ENCODE results near the gene FRMD7.
"Not testable (repeated sequence)": the region's sequence is repeated elsewhere in the genome, so short reads cannot be mapped to it uniquely, and the experiment has no call there.

FRMD7 gene

DNA sequence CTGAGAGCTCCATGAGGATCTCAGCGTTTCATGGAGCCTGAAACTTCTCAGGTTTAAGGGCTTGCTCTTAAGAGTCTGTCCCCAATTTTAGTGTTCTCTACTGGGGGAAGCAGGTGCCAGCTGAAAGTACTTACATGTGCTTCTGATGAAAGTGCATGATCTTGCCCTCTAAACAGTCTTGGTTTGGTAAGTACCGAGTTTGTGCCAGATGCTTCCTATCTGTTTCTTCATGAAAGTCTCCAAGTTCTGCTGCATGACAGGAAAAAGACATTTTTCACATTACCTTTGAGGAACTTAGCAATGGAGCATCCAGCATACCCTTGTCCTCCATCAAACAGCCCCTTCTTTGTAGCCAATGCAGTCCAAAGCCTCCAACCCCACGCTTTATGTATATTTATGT, 42.0 kb downstream of the FRMD7 start:
- Mint-ChIP-seq H3K4me1 (ENCODE audit: low read depth) (peaks cover 7% of the 10 kb centered on the region), H3K36me3 (ENCODE audit: low read depth) (no peaks in the 10 kb centered on the region), H3K27me3 (no peaks in the 10 kb centered on the region), H3K4me3 (no peak overlapping the region), H3K9me3 (no peaks in the 10 kb centered on the region), H3K27ac (no peak overlapping the region)
- intact Hi-C loops (cut with micrococcal nuclease): no loop called here

DNA sequence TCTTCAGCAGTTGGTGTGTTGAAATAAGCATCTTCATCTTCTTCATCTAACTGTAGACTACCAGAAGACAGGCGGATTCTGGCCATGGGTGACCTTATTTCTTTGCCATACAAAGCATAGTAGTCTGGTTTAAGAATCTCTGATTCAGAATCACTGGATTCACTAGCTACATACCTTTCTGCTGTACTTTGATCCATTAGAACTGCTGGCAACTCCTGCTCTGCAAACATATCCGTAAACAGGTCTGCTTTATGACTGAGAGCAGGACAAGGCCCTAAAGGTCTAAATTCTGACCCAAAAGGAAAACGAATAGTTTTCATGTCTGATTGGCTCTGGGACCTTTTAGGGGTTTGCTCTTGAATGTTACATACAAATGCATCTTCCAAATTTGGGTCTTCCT, 49.9 kb downstream of the FRMD7 start:
- intact Hi-C loops (cut with micrococcal nuclease): no loop called here
- Mint-ChIP-seq H3K4me1 (ENCODE audit: low read depth) (peaks cover 4% of the 10 kb centered on the region), H3K36me3 (ENCODE audit: low read depth) (peaks cover 5% of the 10 kb centered on the region), H3K9me3 (no peaks in the 10 kb centered on the region), H3K27ac (no peak overlapping the region), H3K4me3 (no peak overlapping the region), H3K27me3 (no peaks in the 10 kb centered on the region)

DNA sequence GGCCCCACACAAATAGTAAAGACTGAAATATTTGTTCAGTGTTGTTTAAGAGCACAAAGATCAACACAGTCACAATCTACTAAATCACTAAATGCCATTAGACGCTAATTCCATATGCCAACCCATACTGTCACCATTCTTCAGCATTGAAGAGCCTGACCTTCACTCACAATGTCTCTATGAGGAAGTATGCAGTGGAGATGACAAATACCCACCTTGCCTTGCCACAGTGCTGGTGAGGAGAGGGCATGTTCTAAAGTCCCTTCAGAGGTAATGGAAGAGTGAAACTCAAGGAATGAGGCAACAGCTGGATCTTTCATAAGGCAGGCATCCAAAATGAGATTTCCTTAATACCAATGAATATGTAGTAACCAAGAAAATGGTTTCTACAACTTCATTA, 50.4 kb downstream of the FRMD7 start:
- Mint-ChIP-seq H3K9me3 (no peaks in the 10 kb centered on the region), H3K4me3 (no peak overlapping the region), H3K36me3 (ENCODE audit: low read depth) (peaks cover 6% of the 10 kb centered on the region), H3K27me3 (no peaks in the 10 kb centered on the region), H3K27ac (no peak overlapping the region), H3K4me1 (ENCODE audit: low read depth) (peaks cover 4% of the 10 kb centered on the region)
- intact Hi-C loops (cut with micrococcal nuclease): no loop called here

DNA sequence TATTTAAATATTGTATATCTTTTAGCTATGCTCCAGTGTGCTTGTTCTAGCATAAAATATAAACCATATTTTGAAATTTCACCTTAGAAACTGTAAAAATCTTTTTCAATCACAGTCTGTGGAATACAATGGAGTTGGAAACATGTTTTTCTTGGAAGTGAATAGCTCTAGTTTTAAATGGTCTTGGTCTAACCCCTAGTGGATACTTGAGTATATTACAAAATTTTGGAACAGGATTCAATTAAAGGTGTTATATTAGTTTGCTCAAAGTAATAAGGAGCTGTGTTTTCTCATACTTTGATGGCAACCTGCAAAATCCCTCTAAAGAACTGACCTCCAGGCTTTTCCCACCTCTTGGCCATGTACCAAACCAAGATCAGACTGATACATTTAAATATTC, 56.6 kb downstream of the FRMD7 start:
- Mint-ChIP-seq H3K27ac (no peak overlapping the region), H3K36me3 (ENCODE audit: low read depth) (peaks cover 25% of the 10 kb centered on the region), H3K4me1 (ENCODE audit: low read depth) (no peaks in the 10 kb centered on the region), H3K4me3 (no peak overlapping the region), H3K9me3 (no peaks in the 10 kb centered on the region), H3K27me3 (no peaks in the 10 kb centered on the region)
- intact Hi-C loops (cut with micrococcal nuclease): loop anchor here (5.0 kb wide), 1 partner anchor 229 kb away; no protein-coding TSS in a partner anchor

DNA sequence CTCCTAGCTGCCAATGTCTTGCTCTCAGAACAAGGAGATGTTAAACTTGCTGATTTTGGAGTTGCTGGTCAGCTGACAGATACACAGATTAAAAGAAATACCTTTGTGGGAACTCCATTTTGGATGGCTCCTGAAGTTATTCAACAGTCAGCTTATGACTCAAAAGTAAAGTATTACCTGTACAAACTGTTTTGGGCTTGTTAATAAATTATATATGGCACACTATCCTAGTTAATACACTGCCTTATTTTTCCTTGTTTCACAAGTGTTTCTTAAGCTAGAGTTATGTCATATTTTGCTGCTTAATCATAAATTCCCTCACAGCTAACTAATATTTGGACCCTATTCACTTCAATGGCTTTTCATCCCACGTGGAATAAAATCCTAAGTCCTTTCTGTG, 59.4 kb downstream of the FRMD7 start:
- intact Hi-C loops (cut with micrococcal nuclease): no loop called here
- no peak overlapping the region for H3K27ac Mint-ChIP-seq
- no peaks in the 10 kb centered on the region for H3K9me3 Mint-ChIP-seq
- no peaks in the 10 kb centered on the region for H3K27me3 Mint-ChIP-seq
- peaks cover 20% of the 10 kb centered on the region for H3K36me3 Mint-ChIP-seq (ENCODE audit: low read depth)
- no peak overlapping the region for H3K4me3 Mint-ChIP-seq
- no peaks in the 10 kb centered on the region for H3K4me1 Mint-ChIP-seq (ENCODE audit: low read depth)

DNA sequence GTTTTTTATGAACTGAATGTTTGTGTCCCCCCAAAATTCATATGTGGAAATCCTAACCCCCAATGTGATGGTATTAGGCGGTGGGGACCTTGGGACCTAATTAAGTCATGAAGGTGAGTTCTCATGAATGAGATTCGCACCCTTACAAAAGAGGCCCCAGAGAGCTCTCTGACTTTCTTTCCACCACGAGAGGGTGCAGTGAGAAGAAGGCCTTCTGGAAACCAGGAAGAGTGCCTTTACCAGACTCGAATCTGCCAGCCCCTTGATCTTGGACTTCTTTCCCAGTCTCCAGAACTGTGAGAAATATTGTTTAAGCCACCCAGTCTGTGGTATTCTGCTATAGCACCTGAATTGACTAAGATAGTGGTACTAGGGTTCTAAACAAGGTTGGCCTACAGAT, 64.0 kb downstream of the FRMD7 start:
- Mint-ChIP-seq H3K36me3 (ENCODE audit: low read depth) (peaks cover 17% of the 10 kb centered on the region), H3K4me1 (ENCODE audit: low read depth) (no peaks in the 10 kb centered on the region), H3K4me3 (no peak overlapping the region), H3K9me3 (no peaks in the 10 kb centered on the region), H3K27ac (no peak overlapping the region), H3K27me3 (no peaks in the 10 kb centered on the region)
- intact Hi-C loops (cut with micrococcal nuclease): no loop called here

DNA sequence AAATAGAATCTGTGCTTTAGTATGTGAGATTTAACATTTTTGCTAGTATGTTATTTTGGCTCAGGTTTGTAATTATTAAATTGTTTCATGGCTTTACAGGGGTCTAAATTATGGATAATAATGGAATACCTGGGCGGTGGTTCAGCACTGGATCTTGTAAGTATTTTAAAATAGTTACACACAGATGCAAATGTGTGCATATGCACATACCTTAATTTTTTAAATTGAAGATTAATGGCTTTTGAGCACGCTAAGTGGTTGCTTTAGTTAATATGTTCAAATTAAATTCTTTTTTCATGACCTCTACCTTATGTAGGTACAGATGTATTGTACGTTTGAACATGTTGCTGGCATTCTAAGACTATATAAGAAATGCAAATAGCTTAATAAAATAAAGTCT, 64.5 kb downstream of the FRMD7 start:
- no peaks in the 10 kb centered on the region for H3K4me1 Mint-ChIP-seq (ENCODE audit: low read depth)
- H3K27me3 Mint-ChIP-seq: no peaks in the 10 kb centered on the region
- no peak overlapping the region for H3K4me3 Mint-ChIP-seq
- intact Hi-C loops (cut with micrococcal nuclease): no loop called here
- no peaks in the 10 kb centered on the region for H3K9me3 Mint-ChIP-seq
- peaks cover 12% of the 10 kb centered on the region for H3K36me3 Mint-ChIP-seq (ENCODE audit: low read depth)
- H3K27ac Mint-ChIP-seq: no peak overlapping the region

DNA sequence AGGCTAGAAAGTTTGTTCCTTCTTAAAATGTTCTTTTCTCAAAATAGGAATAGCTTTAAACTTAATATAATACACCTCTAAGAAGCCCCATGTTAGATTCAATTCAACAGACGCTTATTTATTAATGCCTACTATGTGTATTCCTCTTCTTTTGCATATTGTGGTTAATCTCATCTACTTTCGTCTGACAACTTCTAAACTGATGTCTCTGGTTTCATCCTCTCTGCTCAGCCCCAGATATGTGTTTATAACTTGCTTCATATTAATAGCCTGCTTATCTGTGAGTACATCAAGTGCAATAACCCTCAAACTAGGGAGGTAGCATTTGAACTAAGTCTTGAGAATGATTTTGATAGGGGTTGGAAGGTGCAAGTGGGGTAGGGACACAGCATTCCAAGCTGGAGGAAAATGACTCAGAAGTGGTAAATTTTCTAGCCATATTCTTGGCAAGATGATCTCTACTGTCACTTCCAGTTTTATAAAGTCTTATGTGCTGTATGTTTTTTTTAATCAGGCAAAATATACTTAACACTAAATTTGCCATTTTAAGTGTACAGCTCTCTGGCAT, 67.8 kb downstream of the FRMD7 start:
- Mint-ChIP-seq H3K27ac (no peak overlapping the region), H3K27me3 (no peaks in the 10 kb centered on the region), H3K36me3 (ENCODE audit: low read depth) (peaks cover 13% of the 10 kb centered on the region), H3K4me1 (ENCODE audit: low read depth) (no peaks in the 10 kb centered on the region), H3K4me3 (no peak overlapping the region), H3K9me3 (no peaks in the 10 kb centered on the region)
- intact Hi-C loops (cut with micrococcal nuclease): no loop called here

DNA sequence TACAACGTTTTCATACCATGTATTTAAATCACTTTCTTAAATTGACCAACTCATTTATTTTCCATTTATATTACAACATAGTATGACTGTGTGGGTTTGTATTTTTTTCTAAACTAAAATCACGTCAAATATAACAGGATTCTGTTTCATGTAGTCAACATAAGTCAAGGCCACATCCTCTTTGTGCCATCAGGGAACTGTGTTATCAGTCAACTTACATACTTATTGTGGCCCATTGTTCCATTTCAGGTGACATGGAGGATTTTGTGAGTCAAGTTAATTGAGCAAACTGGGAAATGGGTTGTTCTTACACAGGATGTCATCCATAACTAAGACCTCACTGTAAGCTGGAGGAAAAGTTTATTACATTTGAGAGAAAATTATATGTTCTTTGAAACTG, 68.8 kb downstream of the FRMD7 start:
- H3K36me3 Mint-ChIP-seq (ENCODE audit: low read depth): peaks cover 13% of the 10 kb centered on the region
- H3K4me3 Mint-ChIP-seq: no peak overlapping the region
- intact Hi-C loops (cut with micrococcal nuclease): no loop called here
- no peaks in the 10 kb centered on the region for H3K9me3 Mint-ChIP-seq
- no peaks in the 10 kb centered on the region for H3K4me1 Mint-ChIP-seq (ENCODE audit: low read depth)
- no peak overlapping the region for H3K27ac Mint-ChIP-seq
- no peaks in the 10 kb centered on the region for H3K27me3 Mint-ChIP-seq

DNA sequence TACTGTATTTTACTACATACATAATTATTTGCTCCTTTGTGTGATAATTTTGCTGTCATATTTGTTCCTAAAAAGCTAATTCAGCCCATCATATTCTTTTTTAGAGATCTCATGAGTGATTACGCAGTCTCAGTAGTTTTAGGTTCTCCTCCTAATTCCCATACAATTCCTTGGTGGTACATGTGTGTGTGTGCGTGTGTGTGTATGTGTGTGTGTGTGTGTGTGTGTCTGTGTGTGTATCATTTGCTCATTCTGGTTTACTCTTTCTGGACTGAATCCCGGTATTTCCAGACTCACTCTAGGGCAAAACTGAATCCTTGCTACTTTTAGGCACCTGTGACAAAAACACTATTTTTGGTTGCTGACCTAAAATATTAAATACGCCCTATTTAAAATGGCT, 69.8 kb downstream of the FRMD7 start:
- no peak overlapping the region for H3K27ac Mint-ChIP-seq
- H3K4me1 Mint-ChIP-seq (ENCODE audit: low read depth): peaks cover 3% of the 10 kb centered on the region
- no peaks in the 10 kb centered on the region for H3K9me3 Mint-ChIP-seq
- H3K36me3 Mint-ChIP-seq (ENCODE audit: low read depth): peaks cover 13% of the 10 kb centered on the region
- H3K27me3 Mint-ChIP-seq: no peaks in the 10 kb centered on the region
- intact Hi-C loops (cut with micrococcal nuclease): no loop called here
- H3K4me3 Mint-ChIP-seq: no peak overlapping the region

DNA sequence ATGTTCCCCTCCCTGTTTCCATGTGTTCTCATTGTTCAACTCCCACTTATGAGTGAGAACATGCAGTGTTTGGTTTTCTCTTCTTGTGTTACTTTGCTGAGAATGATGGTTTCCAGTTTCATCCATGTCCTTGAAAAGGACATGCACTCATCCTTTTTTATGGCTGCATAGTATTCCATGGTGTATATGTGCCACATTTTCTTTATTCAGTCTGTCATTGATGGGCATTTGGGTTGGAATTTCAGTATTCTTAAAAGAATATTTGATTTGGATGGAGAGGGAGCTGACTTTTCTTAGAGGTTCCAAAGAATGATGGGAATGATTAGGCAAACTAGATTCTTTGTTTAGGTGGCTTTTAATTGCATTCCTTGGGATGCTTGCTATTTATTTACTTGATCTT, 76.0 kb downstream of the FRMD7 start:
- H3K4me3 Mint-ChIP-seq; H3K27me3 Mint-ChIP-seq; H3K36me3 Mint-ChIP-seq (ENCODE audit: low read depth); H3K4me1 Mint-ChIP-seq (ENCODE audit: low read depth); H3K9me3 Mint-ChIP-seq; H3K27ac Mint-ChIP-seq; intact Hi-C loops (cut with micrococcal nuclease): not testable (repeated sequence)

DNA sequence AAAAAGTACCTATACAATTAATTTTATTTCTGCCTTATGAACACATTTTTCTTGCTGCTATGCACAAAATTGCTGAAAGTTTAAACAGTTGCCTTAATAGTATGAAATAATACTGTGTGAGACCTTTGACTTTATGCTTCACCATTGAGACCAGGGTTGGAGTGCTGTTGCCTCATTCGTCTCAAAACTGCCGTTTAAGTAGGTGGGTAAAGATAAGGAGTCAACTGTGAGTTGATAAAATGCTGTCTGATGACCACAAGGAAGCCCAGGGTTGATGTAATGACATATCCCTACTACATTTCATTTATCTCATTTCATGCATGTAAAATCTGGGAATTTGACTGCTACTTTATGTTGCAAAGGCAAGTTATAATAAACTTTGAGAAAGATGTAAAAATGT, 81.3 kb downstream of the FRMD7 start:
- H3K27me3 Mint-ChIP-seq: no peaks in the 10 kb centered on the region
- intact Hi-C loops (cut with micrococcal nuclease): no loop called here
- peaks cover 11% of the 10 kb centered on the region for H3K4me1 Mint-ChIP-seq (ENCODE audit: low read depth)
- H3K9me3 Mint-ChIP-seq: no peaks in the 10 kb centered on the region
- no peak overlapping the region for H3K27ac Mint-ChIP-seq
- H3K4me3 Mint-ChIP-seq: no peak overlapping the region
- H3K36me3 Mint-ChIP-seq (ENCODE audit: low read depth): no peaks in the 10 kb centered on the region

DNA sequence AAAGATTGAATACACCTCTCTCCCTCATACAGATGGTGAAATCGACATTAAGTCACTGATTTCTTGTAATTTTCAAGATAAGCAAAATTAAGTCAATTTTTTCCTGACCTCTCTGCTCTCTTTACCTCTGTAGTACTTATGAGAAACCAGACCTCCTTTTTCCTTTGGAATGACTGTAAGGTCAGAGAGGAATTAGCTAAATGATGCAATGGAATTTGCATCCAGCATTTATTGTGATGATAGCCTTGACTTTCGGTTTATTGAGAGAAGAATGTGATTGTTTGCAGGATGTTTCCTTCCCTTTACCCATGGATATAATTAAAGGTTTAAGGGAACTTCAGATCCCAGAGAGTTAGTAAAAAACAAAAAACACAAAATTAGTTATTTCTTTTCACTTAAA, 82.4 kb downstream of the FRMD7 start:
- H3K9me3 Mint-ChIP-seq: no peaks in the 10 kb centered on the region

DNA sequence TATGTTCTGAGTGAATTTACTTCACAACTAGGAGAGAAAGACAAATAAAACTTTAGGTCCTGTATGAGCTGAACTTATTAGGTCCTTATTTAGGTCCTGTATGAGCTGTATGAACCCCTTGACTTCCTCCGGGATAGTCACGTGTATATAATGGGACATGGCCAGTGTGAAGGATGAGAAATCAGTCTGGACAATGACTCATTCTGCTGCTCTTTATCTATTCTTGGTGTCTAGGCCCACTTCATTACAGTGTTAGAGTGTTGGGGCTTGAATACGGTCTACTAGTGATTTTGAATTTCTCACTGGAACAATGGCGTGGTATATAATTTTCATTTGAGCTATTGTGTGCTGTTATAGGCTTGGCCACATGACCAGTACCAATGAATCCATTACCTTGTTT, 82.9 kb downstream of the FRMD7 start:
- Mint-ChIP-seq H3K9me3 (no peaks in the 10 kb centered on the region), H3K27me3 (no peaks in the 10 kb centered on the region), H3K36me3 (ENCODE audit: low read depth) (no peaks in the 10 kb centered on the region), H3K4me3 (no peak overlapping the region), H3K27ac (no peak overlapping the region), H3K4me1 (ENCODE audit: low read depth) (peaks cover 23% of the 10 kb centered on the region)
- intact Hi-C loops (cut with micrococcal nuclease): no loop called here

More for the DNA sequence above, 82.4 kb downstream of the FRMD7 start:
- H3K27ac Mint-ChIP-seq: no peak overlapping the region
- no peaks in the 10 kb centered on the region for H3K36me3 Mint-ChIP-seq (ENCODE audit: low read depth)
- intact Hi-C loops (cut with micrococcal nuclease): no loop called here
- no peak overlapping the region for H3K4me3 Mint-ChIP-seq
- no peaks in the 10 kb centered on the region for H3K27me3 Mint-ChIP-seq
- H3K4me1 Mint-ChIP-seq (ENCODE audit: low read depth): peaks cover 20% of the 10 kb centered on the region

DNA sequence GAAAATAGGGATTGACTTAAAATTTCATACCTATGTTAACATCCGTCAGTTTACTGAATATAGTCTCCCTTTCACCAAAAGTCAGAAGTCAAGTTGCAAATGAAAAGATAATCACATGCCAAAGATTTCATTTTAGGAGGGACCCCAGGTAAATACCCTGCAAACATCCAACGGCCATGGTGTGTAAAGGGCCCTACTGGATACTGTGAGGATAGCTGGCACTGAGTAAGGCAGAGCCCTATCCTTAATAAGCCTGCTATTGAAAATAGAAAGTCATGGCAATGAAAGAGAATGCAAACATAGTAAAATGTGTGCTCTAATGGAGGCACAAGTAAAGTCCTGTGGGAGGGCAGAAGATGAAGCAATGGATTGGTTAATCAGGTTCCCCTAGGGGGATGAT, 83.8 kb downstream of the FRMD7 start:
- Mint-ChIP-seq H3K36me3 (ENCODE audit: low read depth) (no peaks in the 10 kb centered on the region), H3K4me1 (ENCODE audit: low read depth) (peaks cover 23% of the 10 kb centered on the region), H3K27me3 (no peaks in the 10 kb centered on the region), H3K9me3 (no peaks in the 10 kb centered on the region), H3K27ac (no peak overlapping the region), H3K4me3 (no peak overlapping the region)
- intact Hi-C loops (cut with micrococcal nuclease): no loop called here

All from dendritic cell treated with granulocyte-macrophage colony-stimulating factor and Interleukin-4, amounts not matched to agents 40 ng/mL and 50 ng/mL, for 4 days (primary cell).